Neural crest cell (in vitro differentiated cells): ENCODE data around the gene WNT11. TPM values are rescaled to one million over a fixed set of nuclear protein-coding genes. Genes with fewer than 3 reads are reported as not detected.
A peak's percentile ranks its signal among the peaks of the same experiment; 100 is the strongest.

ENCODE experiments used
- DNase-seq: peaks from one replicate; pipeline ENCODE4 v3.0.0; 2021; ENCODE audit warnings: low read depth, mixed read lengths, low spot score
- H3K27ac Mint-ChIP-seq: one replicate; pipeline ENCODE4 v1.8.0; 2021; ENCODE audit warnings: mild to moderate bottlenecking, mixed read lengths; ENCODE audit not compliant: unreplicated experiment
- H3K27me3 Mint-ChIP-seq: 2 replicates; pipeline ENCODE4 v1.8.0; 2021; ENCODE audit warnings: low read depth, mild to moderate bottlenecking, mixed read lengths
- H3K36me3 Mint-ChIP-seq: 2 replicates; pipeline ENCODE4 v1.8.0; 2021; ENCODE audit warnings: low read depth, mild to moderate bottlenecking, mixed read lengths
- H3K4me1 Mint-ChIP-seq: 2 replicates; pipeline ENCODE4 v1.8.0; 2021; ENCODE audit warnings: mixed read lengths
- H3K4me3 Mint-ChIP-seq: one replicate; pipeline ENCODE4 v1.8.0; 2021; ENCODE audit warnings: mild to moderate bottlenecking, mixed read lengths
- H3K9me3 Mint-ChIP-seq: 2 replicates; pipeline ENCODE4 v1.8.0; 2021; ENCODE audit warnings: mixed read lengths
- total RNA-seq: library from RNA; stranded (reverse); gene quantifications from 2 replicates; pipeline ENCODE4 v1.2.1, GENCODE V29; 2021
- TF ChIP-seq, protein P1 (sequence below): fragments of 200-600 bp; sonication (generic); conservative IDR thresholded peaks from 2 replicates; pipeline ENCODE4 v1.5.0; 2021; ENCODE audit warnings: antibody characterized with exemption, mild to moderate bottlenecking

The WNT11 gene
- total RNA-seq, 1 donor from 2014 or later = 0.19 TPM

GRCh38 chr11:76234416-76235232 is 28.3 kb upstream of the WNT11 start:
- Mint-ChIP-seq H3K9me3 (no peaks in the 10 kb centered on the region), H3K4me1 (peaks cover 21% of the 10 kb centered on the region), H3K4me3 (peak overlapping the region; percentile 92), H3K27me3 (peaks cover 26% of the 10 kb centered on the region), H3K27ac (peak overlapping the region; percentile 95), H3K36me3 (peaks cover 3% of the 10 kb centered on the region)
- DNase-seq = peak; percentile 27
- TF ChIP-seq, protein P1, sequence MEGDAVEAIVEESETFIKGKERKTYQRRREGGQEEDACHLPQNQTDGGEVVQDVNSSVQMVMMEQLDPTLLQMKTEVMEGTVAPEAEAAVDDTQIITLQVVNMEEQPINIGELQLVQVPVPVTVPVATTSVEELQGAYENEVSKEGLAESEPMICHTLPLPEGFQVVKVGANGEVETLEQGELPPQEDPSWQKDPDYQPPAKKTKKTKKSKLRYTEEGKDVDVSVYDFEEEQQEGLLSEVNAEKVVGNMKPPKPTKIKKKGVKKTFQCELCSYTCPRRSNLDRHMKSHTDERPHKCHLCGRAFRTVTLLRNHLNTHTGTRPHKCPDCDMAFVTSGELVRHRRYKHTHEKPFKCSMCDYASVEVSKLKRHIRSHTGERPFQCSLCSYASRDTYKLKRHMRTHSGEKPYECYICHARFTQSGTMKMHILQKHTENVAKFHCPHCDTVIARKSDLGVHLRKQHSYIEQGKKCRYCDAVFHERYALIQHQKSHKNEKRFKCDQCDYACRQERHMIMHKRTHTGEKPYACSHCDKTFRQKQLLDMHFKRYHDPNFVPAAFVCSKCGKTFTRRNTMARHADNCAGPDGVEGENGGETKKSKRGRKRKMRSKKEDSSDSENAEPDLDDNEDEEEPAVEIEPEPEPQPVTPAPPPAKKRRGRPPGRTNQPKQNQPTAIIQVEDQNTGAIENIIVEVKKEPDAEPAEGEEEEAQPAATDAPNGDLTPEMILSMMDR = no peak

DNA sequence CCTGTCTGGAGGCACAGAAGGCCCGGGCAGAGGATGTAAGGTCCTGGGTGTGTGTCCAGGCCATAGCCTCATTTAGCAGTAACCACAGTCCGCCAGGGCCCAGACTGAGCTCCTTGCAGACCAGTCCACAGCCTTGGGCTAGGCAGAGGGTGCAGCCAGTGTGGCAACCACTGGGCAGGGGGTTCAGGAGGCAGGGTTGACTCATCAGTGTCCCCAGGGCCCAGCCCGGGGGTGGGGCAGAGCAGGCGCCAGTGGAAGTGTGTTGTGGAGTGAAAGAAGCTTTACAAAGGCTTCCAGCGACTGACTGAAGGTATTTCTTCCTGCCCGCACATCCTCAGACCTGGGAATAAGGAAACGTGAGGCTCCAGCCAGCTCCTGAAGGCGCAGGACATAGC is 27.7 kb upstream of the WNT11 start:
- peak overlapping the region; percentile 92 for H3K4me3 Mint-ChIP-seq
- H3K27ac Mint-ChIP-seq = no peak overlapping the region
- peaks cover 26% of the 10 kb centered on the region for H3K27me3 Mint-ChIP-seq
- H3K9me3 Mint-ChIP-seq = no peaks in the 10 kb centered on the region
- TF ChIP-seq, protein P1 = no peak
- DNase-seq = no peak
- peaks cover 21% of the 10 kb centered on the region for H3K4me1 Mint-ChIP-seq
- peaks cover 3% of the 10 kb centered on the region for H3K36me3 Mint-ChIP-seq

- Mint-ChIP-seq H3K27me3 (peaks cover 26% of the 10 kb centered on the region), H3K27ac (peak overlapping the region; percentile 19), H3K36me3 (peaks cover 3% of the 10 kb centered on the region), H3K4me1 (peaks cover 21% of the 10 kb centered on the region), H3K4me3 (peak overlapping the region; percentile 92), H3K9me3 (no peaks in the 10 kb centered on the region)
- no peak for DNase-seq
- TF ChIP-seq, protein P1 = no peak
Measured at GRCh38 chr11:76233196-76233921, 27.1 kb upstream of the WNT11 start.

- H3K9me3 Mint-ChIP-seq = no peaks in the 10 kb centered on the region
- peaks cover 3% of the 10 kb centered on the region for H3K36me3 Mint-ChIP-seq
- H3K4me1 Mint-ChIP-seq = peaks cover 16% of the 10 kb centered on the region
- H3K4me3 Mint-ChIP-seq = peak overlapping the region; percentile 66
- no peak for DNase-seq
- no peak overlapping the region for H3K27ac Mint-ChIP-seq
- H3K27me3 Mint-ChIP-seq = peaks cover 20% of the 10 kb centered on the region
- TF ChIP-seq, protein P1 = no peak
Measured at GRCh38 chr11:76232026-76232665, 25.8 kb upstream of the WNT11 start.

DNA sequence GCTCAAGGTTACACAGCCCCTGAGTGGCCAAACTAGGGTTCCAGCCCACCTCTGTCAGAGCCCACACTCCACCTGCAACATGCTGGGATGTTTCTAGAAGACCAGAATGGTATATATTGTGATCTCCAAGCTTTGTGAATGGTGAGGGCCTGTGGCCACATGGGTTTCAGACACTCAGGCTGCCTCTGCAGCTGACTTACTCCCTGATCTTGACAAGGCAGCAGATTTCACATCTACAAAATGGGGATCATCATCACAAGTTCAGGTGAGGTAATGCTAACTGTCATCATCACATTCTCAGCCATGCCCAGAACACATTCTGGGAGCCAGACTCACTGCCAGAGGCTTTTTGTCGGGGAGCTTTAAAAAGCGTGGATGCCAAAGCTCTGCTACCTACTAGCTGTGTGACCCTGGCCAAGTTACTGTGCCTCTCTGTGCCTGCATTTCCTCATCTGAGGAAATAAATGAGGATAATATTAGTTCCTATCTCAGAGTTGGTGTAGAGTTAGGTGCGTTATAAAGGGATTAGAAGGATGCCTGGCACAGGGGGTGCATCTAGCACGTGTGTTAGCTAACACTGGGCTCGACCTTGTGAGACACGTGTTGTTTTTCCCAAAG is 24.9 kb upstream of the WNT11 start:
- peak overlapping the region; percentile 73 for H3K4me3 Mint-ChIP-seq
- TF ChIP-seq, protein P1 = no peak

More for the DNA sequence above, 24.9 kb upstream of the WNT11 start:
- Mint-ChIP-seq H3K36me3 (peaks cover 3% of the 10 kb centered on the region), H3K4me1 (peaks cover 16% of the 10 kb centered on the region), H3K27ac (no peak overlapping the region), H3K27me3 (peaks cover 15% of the 10 kb centered on the region), H3K9me3 (no peaks in the 10 kb centered on the region)
- no peak for DNase-seq
